HepG2 (cell line): ENCODE results near the gene ATP7B. TPM values are rescaled to one million over a fixed set of nuclear protein-coding genes. Genes with fewer than 3 reads are reported as not detected.

ENCODE experiments used
- ATF1 ChIP-seq: IDR thresholded peaks from 2 replicates; pipeline ENCODE4 v1.6.1; 2016; ENCODE audit warnings: mild to moderate bottlenecking, control low read depth
- IKZF4 ChIP-seq: sonication (generic); formaldehyde crosslinking; IDR thresholded peaks from 2 replicates; pipeline ENCODE4 v1.5.1; 2020; ENCODE audit warnings: borderline replicate concordance, mild to moderate bottlenecking, low read depth, missing genetic modification reagents; ENCODE audit errors: not compliant biosample characterization
- KDM3A ChIP-seq: IDR thresholded peaks from 2 replicates; pipeline ENCODE4 v1.6.1; 2018; ENCODE audit warnings: low read depth, missing compliant biosample characterization
- NFYC ChIP-seq: IDR thresholded peaks from 2 replicates; pipeline ENCODE4 v1.6.1; 2016; ENCODE audit warnings: missing genetic modification reagents, missing compliant biosample characterization
- ZBTB46 ChIP-seq: sonication (generic); formaldehyde crosslinking; IDR thresholded peaks from 2 replicates; pipeline ENCODE4 v1.4.0; 2020; ENCODE audit warnings: mild to moderate bottlenecking, missing genetic modification reagents, borderline replicate concordance
- ZNF318 ChIP-seq: sonication (generic); formaldehyde crosslinking; IDR thresholded peaks from 2 replicates; pipeline ENCODE4 v1.4.0; 2020; ENCODE audit warnings: mild to moderate bottlenecking, missing genetic modification reagents
- ZNF512B ChIP-seq: sonication (generic); formaldehyde crosslinking; IDR thresholded peaks from 2 replicates; pipeline ENCODE4 v1.5.1; 2020; ENCODE audit warnings: missing genetic modification reagents, mild to moderate bottlenecking, borderline replicate concordance
- ZNF605 ChIP-seq: sonication (generic); formaldehyde crosslinking; IDR thresholded peaks from 2 replicates; pipeline ENCODE4 v1.8.0; 2022; ENCODE audit warnings: mild to moderate bottlenecking, missing genetic modification reagents
- ZNF7 ChIP-seq: IDR thresholded peaks from 2 replicates; pipeline ENCODE4 v1.6.1; 2016; ENCODE audit warnings: missing biosample characterization, missing genetic modification reagents
- polyA plus RNA-seq, 8 experiments: library from polyadenylated mRNA; depleted of rRNA in 3 of 8; stranded (reverse) in 7 of 8; unstranded in 1 of 8; fragments of >200 nt; fragmentation: Illumina TruSeq in 4 of 8; extraction: Trizol in 4 of 8; gene quantifications; 2 replicates each; pipeline versions ENCODE4 v1.2.1 to v1.2.3, GENCODE V29; 2011 to 2016; ENCODE audit warnings: low read depth in 4 of 8, missing spikeins in 1 of 8, mixed read lengths in 1 of 8; ENCODE audit not compliant: insufficient read depth in 1 of 8
- total RNA-seq, 5 experiments: library from RNA; depleted of rRNA; stranded (reverse); fragments of >200 nt; fragmentation: Illumina TruSeq; extraction: Trizol; gene quantifications; 2 replicates each; pipeline ENCODE4 v1.2.3, GENCODE V29; 2016; ENCODE audit warnings: low read depth in 1 of 5
- TF ChIP-seq, protein P1 (sequence below): sonication (generic); formaldehyde crosslinking; IDR thresholded peaks from 2 replicates; pipeline ENCODE4 v1.4.0; 2020; ENCODE audit warnings: missing genetic modification reagents
- TF ChIP-seq, protein P2 (sequence below): sonication (generic); formaldehyde crosslinking; IDR thresholded peaks from 2 replicates; pipeline ENCODE4 v1.4.0; 2020; ENCODE audit warnings: missing genetic modification reagents, borderline replicate concordance

ATP7B gene
- total and polyA plus RNA-seq, 2 of the 13 experiments (the other 11 are each of a cell fraction or from before 2014, with no cell fraction given), result 31.8 to 57.4 TPM

DNA sequence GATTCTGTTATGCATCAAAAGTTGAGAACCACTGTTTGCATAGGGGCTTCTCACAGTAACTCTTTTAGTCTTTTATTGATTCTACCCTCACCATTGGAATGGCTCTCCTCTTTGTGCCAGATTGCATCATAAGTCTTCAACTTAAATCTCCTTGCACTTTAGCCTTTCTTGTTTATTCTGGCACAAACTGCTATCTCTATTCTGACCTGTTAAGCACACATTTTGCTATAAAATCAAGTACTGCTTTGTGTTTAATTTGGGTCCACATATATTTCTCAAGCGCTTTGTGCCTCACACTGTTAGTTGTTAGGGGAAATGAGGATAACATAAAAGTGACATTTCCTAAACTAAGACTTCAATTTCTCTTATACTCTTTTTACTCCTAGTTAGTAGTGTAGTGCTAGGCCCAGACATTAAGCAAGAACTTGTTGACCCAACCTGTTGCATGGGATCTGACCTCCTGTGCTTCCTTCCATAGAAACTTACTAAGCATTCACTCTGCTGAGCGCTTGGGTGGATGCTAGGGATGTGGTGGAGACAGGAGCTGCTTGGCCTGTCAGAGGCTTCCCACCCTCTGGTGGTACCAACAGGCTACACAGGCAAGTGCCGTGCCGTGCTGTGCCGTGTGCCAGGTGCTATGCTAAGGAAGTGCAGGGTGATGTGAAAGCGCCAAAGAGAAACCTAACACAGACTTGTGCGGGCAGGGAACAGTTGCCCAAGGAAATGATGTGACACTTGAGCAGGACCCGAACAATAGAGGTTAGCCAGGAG is 14.4 kb upstream of the ATP7B start (continued):
- TF ChIP-seq ZNF318 (CRISPR knock-in tag) (no peak), KDM3A (CRISPR knock-in tag) (0 out of 2 replicates have a peak, but pooled peaks have one; percentile 30), IKZF4 (CRISPR knock-in tag) (no peak), ZNF512B (CRISPR knock-in tag) (no peak), ATF1 (CRISPR knock-in tag) (0 out of 2 replicates have a peak, but pooled peaks have one; percentile 32), NFYC (CRISPR knock-in tag) (no peak; the same call in 1 of the 2 replicates), ZBTB46 (CRISPR knock-in tag) (no peak), ZNF7 (CRISPR knock-in tag) (no peak), ZNF605 (CRISPR knock-in tag) (no peak)
- TF ChIP-seq, protein P1, sequence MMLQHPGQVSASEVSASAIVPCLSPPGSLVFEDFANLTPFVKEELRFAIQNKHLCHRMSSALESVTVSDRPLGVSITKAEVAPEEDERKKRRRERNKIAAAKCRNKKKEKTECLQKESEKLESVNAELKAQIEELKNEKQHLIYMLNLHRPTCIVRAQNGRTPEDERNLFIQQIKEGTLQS (CRISPR knock-in tag), result peak; percentile 91
- TF ChIP-seq, protein P2, sequence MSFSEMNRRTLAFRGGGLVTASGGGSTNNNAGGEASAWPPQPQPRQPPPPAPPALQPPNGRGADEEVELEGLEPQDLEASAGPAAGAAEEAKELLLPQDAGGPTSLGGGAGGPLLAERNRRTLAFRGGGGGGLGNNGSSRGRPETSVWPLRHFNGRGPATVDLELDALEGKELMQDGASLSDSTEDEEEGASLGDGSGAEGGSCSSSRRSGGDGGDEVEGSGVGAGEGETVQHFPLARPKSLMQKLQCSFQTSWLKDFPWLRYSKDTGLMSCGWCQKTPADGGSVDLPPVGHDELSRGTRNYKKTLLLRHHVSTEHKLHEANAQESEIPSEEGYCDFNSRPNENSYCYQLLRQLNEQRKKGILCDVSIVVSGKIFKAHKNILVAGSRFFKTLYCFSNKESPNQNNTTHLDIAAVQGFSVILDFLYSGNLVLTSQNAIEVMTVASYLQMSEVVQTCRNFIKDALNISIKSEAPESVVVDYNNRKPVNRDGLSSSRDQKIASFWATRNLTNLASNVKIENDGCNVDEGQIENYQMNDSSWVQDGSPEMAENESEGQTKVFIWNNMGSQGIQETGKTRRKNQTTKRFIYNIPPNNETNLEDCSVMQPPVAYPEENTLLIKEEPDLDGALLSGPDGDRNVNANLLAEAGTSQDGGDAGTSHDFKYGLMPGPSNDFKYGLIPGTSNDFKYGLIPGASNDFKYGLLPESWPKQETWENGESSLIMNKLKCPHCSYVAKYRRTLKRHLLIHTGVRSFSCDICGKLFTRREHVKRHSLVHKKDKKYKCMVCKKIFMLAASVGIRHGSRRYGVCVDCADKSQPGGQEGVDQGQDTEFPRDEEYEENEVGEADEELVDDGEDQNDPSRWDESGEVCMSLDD, result peak; percentile 59; the same call in 1 of the 2 replicates
